A673 (cell line): ENCODE measurements around the gene NUB1. TPM values are rescaled to one million over a fixed set of nuclear protein-coding genes. Genes with fewer than 3 reads are reported as not detected.

ENCODE experiments used
- BruUV-seq: library from RNA; stranded (reverse); fragments of 400-500 nt; replicated peaks from 2 replicates; lab custom pipeline; 2021; lab: Mats Ljungman, UMichigan
- CTCF ChIA-PET: fragments of 300-600 bp; sonication (Branson Sonifier 250); formaldehyde crosslinking; loops from one replicate; lab custom pipeline; 2022; ENCODE audit warnings: antibody characterized with exemption; lab: Charles Lee
- POLR2A ChIA-PET: fragments of 300-600 bp; sonication (Branson Sonifier 250); formaldehyde crosslinking; loops from one replicate; lab custom pipeline; 2022; ENCODE audit warnings: antibody characterized with exemption; ENCODE audit not compliant: low non-redundant PET; lab: Charles Lee
- DNase-seq: peaks from one replicate; pipeline ENCODE4 v3.0.0-alpha.2; 2015; ENCODE audit warnings: low spot score
- H3K27ac ChIP-seq: fragments of 200-600 bp; sonication (generic); 2 replicates; pipeline ENCODE4 v1.5.1; 2016; ENCODE audit warnings: mixed run types, low read depth, mild to moderate bottlenecking, mixed read lengths, antibody characterized with exemption, low read length; ENCODE audit not compliant: poor library complexity, severe bottlenecking
- H3K27me3 ChIP-seq: fragments of 200-600 bp; sonication (generic); replicated peaks from 2 replicates; pipeline ENCODE4 v1.6.1; 2017; ENCODE audit warnings: mixed run types, low read depth, mild to moderate bottlenecking, mixed read lengths, antibody characterized with exemption, low read length; ENCODE audit not compliant: insufficient read depth, poor library complexity
- H3K36me3 ChIP-seq: fragments of 200-600 bp; sonication (generic); 2 replicates; pipeline ENCODE4 v1.6.1; 2016; ENCODE audit warnings: mixed run types, mild to moderate bottlenecking, mixed read lengths, antibody characterized with exemption, low read length; ENCODE audit not compliant: insufficient read depth, poor library complexity, severe bottlenecking
- H3K4me1 ChIP-seq: fragments of 200-600 bp; sonication (generic); 2 replicates; pipeline ENCODE4 v1.6.1; 2017; ENCODE audit warnings: mixed run types, mild to moderate bottlenecking, mixed read lengths, antibody characterized with exemption, low read length; ENCODE audit not compliant: insufficient read depth, poor library complexity, severe bottlenecking
- H3K4me3 ChIP-seq: fragments of 200-600 bp; sonication (generic); 2 replicates; pipeline ENCODE4 v1.5.1; 2016; ENCODE audit warnings: low read depth, mixed run types, mild to moderate bottlenecking, mixed read lengths, low read length; ENCODE audit not compliant: poor library complexity, severe bottlenecking
- H3K9me3 ChIP-seq: fragments of 200-600 bp; sonication (generic); 2 replicates; pipeline ENCODE4 v1.6.1; 2016; ENCODE audit warnings: mixed run types, low read depth, mild to moderate bottlenecking, mixed read lengths, antibody characterized with exemption, low read length; ENCODE audit not compliant: poor library complexity, severe bottlenecking
- CTCF ChIP-seq: fragments of 300-800, 200-600 bp; sonication (generic); conservative IDR thresholded peaks from 2 replicates; pipeline ENCODE4 v1.5.1; 2017; ENCODE audit warnings: low read depth, mild to moderate bottlenecking, antibody characterized with exemption, low read length, moderate library complexity, mixed read lengths
- EZH2 ChIP-seq: fragments of 200-600 bp; sonication (generic); IDR thresholded peaks from 2 replicates; pipeline ENCODE4 v1.6.1; 2017; ENCODE audit warnings: borderline replicate concordance, low read depth, mild to moderate bottlenecking, mixed read lengths, antibody characterized with exemption, low read length; ENCODE audit not compliant: poor library complexity, severe bottlenecking
- intact Hi-C: fragments of 100-400 bp; cut with micrococcal nuclease; formaldehyde crosslinking; loops from one replicate; pipeline ENCODE4 v1.10.0; 2022; ENCODE audit not compliant: unreplicated experiment
- total RNA-seq: library from RNA; stranded (reverse); gene quantifications from 2 replicates; pipeline ENCODE4 v1.2.3, GENCODE V29; 2021

NUB1 gene
- total RNA-seq, 1 experiment from 2014 or later = 36.9 TPM

DNA sequence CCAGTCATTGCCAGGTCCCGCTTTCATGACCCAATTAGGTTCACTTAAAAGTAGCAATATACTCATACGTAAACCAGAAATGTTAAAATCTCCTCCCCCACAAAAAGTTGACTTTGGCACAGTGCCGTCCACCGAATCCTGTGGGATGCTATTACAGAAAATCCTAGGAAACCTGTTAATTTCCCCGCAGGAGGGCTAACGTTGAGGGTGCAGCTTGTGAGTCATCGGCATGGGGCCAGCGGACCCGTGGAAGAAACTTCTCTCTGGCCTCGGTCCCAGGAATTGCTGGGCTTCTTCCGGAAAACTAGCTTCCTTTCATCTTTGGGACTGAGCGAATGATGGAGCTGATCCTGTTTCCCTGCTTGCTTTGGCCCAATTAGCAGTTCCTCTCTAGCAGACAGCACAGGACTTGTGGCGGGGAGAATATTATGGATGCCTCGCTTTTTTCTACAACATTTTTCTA, 84.9 kb downstream of the NUB1 start:
- intact Hi-C loops = no loop called here
- DNase-seq = peak; percentile 68
- no TSS peak for BruUV-seq
- POLR2A ChIA-PET = no interaction called here
- TF ChIP-seq EZH2 = no peak
- TF ChIP-seq CTCF = no peak
- Histone ChIP-seq H3K9me3 (no peaks in the 10 kb centered on the region), H3K4me1 (peaks cover 31% of the 10 kb centered on the region), H3K4me3 (no peak overlapping the region), H3K27me3 (no peaks in the 10 kb centered on the region), H3K27ac (no peak overlapping the region), H3K36me3 (no peaks in the 10 kb centered on the region)
- CTCF ChIA-PET = interaction anchor here (0.7 kb wide), 1 partner anchor 28 kb away, joined by 3 read pairs; no protein-coding TSS in a partner anchor

DNA sequence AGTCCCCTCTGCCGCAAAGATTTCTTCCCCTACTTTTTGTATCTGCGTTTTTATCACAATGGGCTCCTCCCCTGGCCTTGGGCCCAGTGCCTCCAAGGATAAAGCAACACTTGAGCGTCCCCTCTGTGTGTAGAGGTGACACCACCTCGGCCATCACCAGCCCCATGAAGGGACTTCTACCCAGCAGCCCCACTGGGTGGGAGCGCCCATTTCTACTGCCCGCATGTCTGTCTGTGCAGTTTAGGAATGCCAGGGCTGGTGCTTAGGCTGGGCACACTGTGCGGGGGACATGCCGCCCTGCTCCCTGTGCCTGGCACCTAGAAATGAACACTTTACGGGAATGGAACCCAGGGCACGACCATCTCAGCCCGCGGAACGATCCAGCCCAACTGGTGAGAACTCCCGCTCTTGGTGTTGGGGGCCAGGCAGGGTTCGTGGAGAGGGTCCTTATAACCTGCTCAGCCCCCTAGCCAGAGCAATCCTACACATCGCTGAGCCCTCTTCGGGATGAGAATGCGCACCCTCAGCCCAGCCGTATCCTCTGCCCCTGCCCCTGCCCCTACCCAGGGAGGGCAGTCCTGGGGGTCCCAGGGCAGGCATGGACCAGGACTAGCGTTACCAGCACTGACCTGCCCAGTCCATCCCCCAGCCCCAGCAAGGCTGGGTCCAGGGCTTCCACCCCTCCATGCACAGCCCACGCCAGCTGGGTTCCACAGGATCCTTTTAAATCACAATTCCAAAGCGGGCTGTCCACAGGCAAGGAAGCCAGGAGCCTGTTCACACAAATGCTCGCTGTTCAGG, 85.5 kb downstream of the NUB1 start:
- ChIA-PET CTCF (interaction anchor here (0.7 kb wide), 1 partner anchor 27 kb away, joined by 3 read pairs; no protein-coding TSS in a partner anchor), POLR2A (no interaction called here)
- TF ChIP-seq EZH2 (no peak), CTCF (no peak)
- no peak for DNase-seq
- no peak overlapping the region for H3K4me3 ChIP-seq
- no peak overlapping the region for H3K27ac ChIP-seq
- peaks cover 31% of the 10 kb centered on the region for H3K4me1 ChIP-seq
- H3K36me3 ChIP-seq = no peaks in the 10 kb centered on the region
- BruUV-seq = no TSS peak
- H3K27me3 ChIP-seq = no peaks in the 10 kb centered on the region
- no peaks in the 10 kb centered on the region for H3K9me3 ChIP-seq
- intact Hi-C loops = no loop called here

- POLR2A ChIA-PET = interaction anchor here (0.7 kb wide), 1 partner anchor 27 kb away, joined by 10 read pairs; no protein-coding TSS in a partner anchor
- DNase-seq = no peak
- intact Hi-C loops = no loop called here
- H3K4me1 ChIP-seq = peaks cover 31% of the 10 kb centered on the region
- BruUV-seq = no TSS peak
- H3K4me3 ChIP-seq = no peak overlapping the region
- H3K36me3 ChIP-seq = no peaks in the 10 kb centered on the region
- no peaks in the 10 kb centered on the region for H3K27me3 ChIP-seq
- CTCF ChIA-PET = no interaction called here
- H3K27ac ChIP-seq = no peak overlapping the region
- TF ChIP-seq EZH2 = no peak
- TF ChIP-seq CTCF = no peak
- H3K9me3 ChIP-seq = no peaks in the 10 kb centered on the region
Measured at GRCh38 chr7:151427705-151428377, 86.2 kb downstream of the NUB1 start.

Other genes with a start within 250 kb of the NUB1 start
- gene GBX1, start 174.1 kb upstream of the NUB1 start, total RNA-seq = not detected in 2 replicates
- gene ASB10, start 154.6 kb upstream of the NUB1 start, total RNA-seq = not detected in 2 replicates
- not detected in 2 replicates for gene H2BK1, start 131.3 kb upstream of the NUB1 start, total RNA-seq
- 65.5 and 69.0 TPM in 2 replicates for gene ABCF2, start 114.6 kb upstream of the NUB1 start, total RNA-seq
- 22.5 and 27.1 TPM in 2 replicates for gene CHPF2, start 109.3 kb upstream of the NUB1 start, total RNA-seq
- 44.8 and 52.1 TPM in 2 replicates for gene SMARCD3, start 93.1 kb upstream of the NUB1 start, total RNA-seq
- 0.86 and 1.9 TPM in 2 replicates for gene WDR86, start 68.2 kb downstream of the NUB1 start, total RNA-seq
- gene CRYGN, start 98.3 kb downstream of the NUB1 start, total RNA-seq = 0.13 TPM in 2 replicates
- gene RHEB, start 178.1 kb downstream of the NUB1 start, total RNA-seq = 127 and 136 TPM in 2 replicates